Measurements from ENCODE around the gene ANGPTL2.
A peak's percentile ranks its signal among the peaks of the same experiment; 100 is the strongest.

Gene ANGPTL2

DNA sequence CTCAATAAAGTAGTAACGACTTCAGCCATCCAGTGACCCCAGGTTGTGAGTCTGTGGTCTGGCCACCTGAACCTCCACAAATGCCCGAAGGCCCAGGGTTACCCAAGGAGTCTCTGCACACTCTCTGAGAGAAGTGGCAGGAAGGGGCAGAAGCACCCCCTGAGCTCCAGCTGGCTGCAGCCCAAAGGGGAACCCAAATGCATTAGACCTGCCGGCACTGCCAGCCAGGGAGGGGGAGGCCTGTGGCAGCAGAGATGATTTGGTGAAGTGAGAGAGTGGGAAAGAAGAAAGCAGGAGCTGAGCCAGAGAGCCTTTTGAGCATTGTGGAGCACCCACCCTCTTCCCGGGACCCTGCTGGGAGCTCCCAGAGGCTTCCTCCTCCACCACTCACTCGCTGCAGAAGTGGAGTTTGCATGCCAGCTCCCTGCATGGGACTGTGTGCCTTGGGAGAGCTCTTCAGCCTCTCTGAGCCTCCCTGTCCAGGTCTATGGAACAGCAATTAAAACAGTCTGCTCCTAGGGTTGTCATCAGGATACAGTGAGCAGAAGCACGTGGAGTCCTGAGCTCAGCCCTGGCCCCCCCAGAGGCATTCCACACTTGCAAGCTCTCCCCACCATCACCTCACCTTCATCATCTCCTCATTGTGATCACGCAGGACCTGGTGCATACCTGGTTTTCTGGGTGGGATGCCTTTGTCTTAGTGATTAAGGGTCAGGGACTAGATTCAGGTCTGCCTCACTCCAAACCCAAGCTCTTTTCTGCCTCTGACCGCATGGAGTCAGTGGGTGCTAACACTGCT lies 13.8 kb upstream of the ANGPTL2 start:
- no peak for DNase-seq

DNA sequence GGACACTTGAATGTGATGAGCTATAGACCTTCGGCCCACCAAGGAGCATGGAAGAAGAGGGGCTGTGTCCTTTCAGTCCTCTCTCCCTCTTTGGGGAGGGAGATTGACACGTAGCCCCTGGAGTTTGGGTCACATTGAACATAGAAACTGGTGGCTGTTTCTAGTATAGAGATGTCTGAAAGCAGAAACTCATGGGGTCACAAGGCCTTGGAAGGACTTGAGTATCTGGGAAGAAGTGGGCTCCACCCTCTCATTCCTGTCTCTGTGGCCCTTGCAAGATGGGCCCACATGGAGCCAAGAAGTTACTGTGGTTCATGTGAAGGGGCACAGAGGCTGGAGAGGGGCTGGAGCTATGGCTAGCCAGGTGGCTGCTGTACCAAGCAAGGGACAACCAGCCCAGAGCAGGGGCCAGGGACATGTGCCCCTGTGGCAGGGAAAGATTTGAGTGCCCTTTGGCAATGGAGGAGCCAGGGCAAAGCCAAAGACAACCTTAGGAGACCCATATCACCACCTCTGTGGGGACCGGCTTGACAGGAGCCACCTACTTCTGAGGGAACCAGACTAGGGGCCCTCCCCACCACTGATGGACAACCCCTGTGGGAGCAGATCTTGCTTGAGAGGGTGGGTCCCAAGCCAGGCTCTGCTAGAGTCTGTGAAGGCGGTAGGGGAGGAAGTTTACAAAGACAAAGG lies 12.8 kb upstream of the ANGPTL2 start:
- no peak for DNase-seq

DNA sequence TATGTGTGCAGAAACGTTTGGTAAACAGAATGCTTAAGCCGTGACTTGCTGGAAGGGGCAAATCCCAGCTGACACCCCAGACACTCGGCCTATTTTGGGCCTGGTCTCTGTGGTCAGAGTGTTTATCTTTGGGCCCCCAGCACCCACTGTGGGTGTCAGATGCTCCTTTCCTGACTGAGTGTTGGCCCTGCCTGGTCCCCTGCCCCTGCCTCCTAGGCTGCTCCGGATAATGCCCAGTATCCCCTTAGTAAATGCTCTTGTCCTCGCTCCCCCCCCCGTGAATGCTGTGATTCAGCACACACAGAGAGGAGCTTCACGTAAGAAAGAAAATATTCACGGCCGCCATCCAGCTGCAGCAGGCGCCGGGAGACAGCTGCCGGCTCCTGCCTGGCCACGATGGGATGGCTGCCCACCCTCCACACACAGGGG lies 11.3 kb upstream of the ANGPTL2 start:
- no peak for DNase-seq

DNA sequence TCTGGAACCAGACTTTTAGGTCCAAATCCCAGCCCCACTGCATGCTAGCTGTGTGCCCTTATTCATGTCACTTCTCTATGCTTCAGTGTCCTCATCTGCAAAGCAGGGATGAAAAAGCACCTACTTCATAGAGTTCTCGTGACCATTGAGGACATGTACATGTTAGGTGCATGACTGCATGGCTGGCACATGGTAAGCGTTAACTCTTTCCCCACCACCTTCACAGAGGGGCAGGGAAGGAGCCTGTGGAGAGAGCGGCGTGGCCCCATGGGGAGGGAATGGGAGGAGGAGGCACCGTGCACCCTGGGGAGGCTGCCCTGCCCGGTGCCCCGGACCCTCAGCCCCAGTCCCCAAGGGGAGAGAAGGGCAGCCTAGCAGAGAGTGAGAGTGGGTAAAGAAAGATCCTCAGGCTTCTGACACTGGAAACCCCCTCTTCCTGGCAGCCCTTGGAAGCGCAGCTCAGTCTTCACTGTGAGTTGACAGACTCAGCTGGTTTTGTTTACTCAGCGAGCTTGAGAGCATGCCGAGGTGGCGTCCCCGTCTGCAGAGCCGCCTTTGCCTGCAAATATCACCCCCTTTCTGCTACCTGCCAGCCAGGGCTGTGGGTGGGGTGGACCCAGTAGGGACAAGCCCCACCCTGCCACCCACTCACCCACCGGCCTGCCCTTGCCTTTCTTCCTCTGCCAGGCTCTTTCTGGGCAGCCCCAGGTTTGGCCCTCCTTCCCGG lies 10.6 kb upstream of the ANGPTL2 start:
- DNase-seq: no peak

DNA sequence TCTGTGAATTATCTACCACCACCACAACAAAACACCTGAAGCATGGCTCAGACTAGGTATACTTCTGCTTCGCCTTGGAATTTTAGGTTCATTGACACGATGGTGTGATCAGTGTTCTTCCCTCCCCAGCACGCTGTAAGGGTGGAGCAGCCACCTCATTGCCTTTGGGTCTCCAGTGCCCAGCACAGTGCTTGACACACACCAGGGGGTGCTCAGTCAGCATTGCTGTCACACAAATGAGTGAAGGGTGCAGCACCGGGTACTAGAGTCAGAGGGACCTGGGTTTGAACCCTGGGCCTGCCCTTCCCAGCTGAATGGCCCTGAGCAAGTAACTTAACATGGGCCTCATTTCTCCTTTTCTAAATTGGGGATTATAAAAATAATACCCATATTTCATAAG lies 9.9 kb upstream of the ANGPTL2 start:
- no peak for DNase-seq

DNA sequence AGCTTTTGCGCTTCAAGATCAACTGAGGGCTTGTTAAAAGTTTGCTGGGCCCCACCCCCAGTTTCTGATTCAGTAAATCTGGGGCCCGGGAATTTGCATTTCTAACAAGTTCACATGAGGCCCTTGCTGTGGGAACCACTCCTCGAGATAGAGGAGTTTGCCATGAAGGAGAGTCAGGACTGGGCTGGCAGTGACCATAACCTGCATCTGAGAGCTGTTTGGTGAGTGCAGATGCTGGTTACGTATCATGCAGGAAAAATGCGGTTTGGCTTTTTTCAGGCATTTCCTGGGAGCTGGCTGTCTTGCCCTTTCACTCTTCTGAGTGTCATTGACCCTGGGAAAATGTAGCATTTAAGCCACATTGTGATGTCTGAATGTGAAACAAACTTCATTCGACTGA lies 9.4 kb upstream of the ANGPTL2 start:
- no peak for DNase-seq

DNA sequence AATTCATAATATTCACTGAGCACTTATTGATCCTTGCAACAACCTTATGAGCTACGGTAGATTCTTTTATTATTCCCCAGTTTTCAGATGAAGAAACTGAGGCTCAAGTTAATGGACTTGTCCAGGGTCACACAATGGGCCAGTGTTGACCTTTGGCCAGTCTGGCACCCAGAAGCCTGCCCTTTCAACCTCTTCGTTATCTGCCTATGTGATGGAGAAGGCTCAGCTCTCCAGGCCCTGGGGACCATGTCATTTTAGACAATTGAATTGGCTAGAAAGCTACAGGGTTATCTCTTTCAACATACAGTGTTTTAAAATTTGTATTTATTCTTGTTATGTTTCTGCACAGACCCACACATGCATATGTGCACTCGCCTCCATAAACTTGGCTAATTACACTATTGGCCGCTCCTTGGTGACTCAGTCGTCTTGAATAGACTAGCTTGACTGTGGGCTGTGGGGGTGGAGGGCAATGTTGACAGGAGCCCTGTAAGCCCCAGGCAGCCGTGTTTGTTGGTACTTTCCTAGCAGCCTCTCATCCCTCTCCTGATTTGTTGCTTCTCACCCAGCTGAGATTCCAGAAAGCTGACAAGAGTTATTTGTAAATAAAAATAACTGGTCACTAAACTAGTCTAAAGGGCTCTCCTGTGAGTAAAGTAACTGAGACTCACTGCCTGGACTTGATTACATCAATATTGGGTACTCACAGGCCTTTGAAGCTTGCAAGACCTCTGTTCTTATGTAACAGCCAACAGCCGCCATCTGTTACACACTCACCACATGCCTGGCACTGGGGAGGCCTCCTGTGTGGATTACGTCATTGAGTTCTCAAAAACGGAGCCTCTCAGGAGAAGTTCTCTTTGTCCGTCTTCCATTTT lies 8.5 kb upstream of the ANGPTL2 start:
- DNase-seq: peak; percentile 15

DNA sequence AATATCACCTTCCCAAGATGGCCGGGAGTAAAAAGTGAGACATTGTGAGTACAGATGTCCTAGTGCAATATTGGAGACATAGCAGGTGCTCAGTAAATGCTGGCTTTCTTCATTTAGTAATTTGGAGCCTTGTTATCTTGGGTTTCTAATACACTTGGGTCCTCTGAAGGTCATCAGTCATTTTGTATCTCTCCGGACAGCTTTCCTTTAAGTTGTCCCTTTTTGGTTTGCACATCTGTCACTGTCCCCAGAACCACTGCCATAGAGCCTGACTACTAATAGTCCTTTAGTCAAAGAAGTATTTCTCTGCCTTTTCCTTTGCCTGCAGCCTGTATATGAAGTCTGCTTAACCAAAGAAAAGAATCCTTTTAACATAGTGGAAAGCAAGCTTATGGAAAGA lies 7.8 kb upstream of the ANGPTL2 start:
- no peak for DNase-seq

DNA sequence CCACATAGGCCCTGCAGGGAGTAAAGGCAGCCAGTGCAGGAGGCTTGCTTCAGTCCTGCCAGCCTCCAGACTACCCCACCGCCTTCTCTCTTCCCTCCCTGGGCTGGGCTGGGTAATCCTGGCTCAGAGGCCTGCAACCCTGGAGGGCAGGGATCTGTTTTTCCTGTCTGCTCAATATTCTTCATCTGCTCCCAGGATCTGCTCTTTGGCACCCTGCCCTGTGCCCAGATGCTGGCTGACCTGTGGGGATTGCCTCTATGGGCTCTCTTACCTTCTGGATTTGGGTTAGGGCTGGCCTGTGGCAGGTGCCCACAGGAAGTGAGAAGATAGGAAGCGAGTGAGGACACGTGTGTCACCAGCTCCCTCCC lies 7.3 kb upstream of the ANGPTL2 start:
- no peak for DNase-seq

DNA sequence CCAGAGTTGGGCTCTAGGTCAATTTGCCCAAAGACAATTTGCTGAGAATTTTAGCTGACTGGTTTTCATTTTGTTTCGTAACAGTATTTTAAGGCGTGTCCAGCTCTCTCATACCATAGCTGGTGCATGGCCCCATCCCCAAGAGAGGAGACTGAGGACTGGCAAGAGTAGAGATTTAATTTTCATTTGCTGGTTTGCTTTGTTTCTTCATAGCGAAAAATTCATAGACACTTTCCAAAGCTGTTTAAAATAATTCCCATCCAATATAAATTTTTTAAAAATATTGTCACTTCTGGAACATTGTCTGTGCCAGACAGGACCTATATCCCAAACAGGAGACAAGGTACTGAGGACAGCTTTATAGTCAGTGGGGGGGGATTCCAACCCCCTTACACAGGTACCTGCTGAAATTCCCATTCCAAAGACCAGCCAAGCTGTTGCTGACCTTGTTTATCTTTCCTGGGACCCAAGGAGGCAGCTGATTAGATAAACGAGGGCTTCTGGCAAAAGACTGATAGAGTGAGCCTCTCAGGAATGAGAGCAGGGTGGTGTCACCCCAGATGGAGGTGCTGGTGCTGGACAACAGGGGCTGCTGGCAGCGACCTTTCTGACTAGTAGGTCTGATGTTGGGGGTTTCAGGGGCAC lies 6.8 kb upstream of the ANGPTL2 start:
- DNase-seq: no peak

DNA sequence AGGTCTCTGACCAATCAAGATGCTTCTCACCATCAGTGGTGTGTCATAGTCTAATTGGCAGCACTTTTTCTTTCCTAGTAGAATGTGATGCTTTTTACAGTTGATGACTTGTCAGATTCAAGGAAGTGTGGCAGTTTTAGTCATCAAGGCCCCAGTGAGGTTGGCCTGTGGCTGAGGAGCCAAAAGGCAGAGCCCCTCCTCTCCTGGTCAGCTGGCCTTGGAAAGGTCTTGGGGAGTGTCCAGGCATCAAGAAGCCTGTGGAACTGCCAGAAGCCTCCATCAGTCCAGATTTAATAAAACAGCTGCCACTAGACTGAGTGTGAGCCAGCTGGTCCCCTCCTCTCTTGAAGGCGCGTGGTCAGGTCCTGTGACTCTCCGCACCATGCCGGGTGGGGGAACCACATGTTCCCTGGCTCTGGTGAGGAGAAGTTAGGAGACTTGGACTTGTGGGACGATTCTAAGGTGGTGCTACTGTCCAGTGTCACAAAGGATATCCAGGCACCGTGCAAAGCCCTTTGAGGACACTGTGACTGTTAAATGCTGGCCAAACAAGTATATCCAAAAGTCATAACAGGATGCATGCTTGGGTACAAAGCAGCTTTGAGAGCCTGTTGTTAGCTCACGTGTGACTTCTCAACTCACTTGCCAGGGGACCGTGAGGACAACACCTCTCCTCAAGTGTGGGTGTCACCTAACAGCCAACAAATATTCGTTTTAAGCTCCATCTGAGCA lies 6.1 kb upstream of the ANGPTL2 start:
- DNase-seq: no peak

DNA sequence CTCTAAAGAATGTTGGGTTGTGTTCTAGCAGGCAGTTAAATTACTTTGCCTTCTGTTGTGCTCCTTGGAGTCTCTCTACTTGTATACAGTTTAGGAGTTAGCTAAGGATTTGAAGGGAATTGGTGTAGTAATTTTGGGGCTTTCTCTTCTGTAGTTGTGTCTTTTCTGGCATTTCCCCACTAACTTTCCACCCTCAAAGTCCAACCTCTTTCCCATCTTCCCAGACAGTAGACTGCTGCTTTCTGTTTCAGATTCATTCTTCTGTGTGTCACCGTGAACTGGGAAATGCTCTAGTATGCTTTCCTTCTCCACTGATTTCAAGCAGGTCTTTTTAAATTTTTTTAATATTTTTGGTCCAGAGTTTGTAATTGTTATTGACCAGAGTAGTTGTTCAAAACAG lies 4.5 kb upstream of the ANGPTL2 start:
- DNase-seq: no peak

DNA sequence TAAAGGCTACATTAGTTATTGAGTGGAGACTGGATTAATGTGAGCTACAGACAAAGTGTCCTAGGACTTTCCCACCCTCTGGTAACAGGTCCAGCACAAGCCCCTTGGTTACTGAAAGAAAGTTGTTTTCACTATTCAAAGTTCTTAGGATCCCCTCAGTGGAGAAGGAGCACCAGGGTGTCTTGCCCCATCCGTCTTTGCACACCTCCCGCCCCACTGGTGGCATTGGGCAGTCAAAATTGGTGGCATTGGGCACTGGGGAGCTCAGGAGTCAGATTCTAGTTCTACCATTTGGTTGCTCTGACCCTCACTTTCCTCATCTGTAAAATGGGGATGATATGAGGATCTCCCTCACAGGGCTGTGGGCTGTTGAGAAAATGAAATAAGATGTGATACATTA lies 2.4 kb upstream of the ANGPTL2 start:
- no peak for DNase-seq

DNA sequence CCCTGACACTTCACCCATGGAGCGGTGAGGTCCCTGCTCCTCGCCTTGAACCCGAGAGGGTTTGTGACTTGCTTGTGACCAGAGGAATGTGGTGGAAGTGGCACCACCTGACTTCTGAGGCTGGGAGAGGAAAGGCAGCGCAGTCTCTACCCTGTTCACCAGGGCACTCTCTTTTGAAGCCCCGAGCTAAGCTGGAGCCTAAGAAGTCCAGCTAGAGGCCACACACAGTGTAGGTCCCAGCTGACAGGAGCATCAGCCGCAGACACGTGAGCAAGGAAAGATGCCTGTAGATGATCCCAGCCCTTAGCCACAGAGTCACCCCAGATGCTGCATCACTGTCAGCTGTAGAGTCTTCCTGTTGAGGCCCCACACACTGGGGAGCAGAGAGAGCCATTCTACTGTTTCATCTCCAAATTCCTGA lies 1.7 kb upstream of the ANGPTL2 start:
- DNase-seq: no peak

DNA sequence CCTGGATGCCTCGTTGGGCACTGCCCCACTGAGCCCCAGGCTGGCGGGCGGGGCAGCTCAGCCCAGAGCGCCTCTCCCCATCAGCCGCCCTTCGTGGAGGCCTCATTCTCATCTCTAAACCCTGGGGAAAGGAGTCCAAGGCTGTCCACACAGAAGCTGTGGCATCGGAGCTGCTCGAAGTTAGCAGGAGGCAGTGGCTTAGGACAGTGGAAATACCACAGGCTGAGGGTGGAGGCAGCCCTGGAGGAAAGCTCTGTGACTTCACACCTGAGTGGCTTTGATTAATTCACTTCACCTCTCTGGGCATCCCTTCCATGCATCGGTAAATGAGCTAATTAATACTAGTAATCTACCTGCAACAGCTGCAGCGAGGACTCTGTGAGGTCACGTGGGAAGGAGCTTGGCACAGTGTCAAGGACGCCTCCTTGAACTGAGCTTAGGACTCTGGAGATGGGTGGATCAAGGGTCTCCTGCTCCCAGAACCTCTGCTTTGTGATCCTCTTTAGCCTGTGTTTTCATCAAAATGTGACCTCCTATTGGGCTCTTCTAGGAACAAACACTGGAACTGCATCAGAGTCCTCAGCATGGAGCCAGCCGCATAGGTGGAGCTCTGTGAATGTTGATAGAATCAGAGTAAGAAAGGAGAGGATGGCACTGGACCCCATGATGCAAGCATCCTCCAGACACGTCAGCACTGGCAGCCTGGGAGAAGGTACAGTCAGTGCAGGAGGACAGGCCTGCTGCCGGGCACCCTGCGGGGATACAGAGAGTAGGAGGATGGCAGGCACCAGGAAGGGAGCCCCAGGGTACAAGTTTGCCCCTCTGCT lies 842 bp upstream of the ANGPTL2 start:
- no peak for DNase-seq

DNA sequence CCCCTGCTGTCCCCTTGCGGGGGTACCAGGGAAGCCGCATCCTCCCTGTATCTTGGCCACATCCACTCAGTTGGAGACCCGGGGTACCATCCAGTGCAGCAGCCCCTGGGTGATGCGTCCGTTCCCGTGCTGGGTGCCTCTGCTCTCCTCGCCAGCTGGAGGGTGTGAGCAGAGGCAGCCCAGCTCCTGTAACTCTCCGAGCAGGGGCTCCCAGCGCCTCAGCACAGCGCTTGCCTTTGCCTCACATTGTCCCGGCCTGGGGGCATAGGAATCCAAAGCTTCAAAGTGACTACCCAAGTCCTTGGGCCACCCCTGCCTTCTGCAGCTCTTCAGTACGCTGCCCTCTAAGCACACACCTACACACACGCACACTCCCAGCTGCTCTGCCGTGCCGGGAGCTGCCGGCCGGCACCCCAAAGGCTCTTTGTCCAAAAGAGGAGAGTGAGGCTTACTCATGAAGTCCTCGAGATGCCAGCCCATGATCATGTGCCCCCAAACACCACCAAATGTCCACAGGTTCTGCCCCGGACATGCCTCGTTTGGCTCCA lies 733 bp downstream of the ANGPTL2 start:
- no peak for DNase-seq

DNA sequence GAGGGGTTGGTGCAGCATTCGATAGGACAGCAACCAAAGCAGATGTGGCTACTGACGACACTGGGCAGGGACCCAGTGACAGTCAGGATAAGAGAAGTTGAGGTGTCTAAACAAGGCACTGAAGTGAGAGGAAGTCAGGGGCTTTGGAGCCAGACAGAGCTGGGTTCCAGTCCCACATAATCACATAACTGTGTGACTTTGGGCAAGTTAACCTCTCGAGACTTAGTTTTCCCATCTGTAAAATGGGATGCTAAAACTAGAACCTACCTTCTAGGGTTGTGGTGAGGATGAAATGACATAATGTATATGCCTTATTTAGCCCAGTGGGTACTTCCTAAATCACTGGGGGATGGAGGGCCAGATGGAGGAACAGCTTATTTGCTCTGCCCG lies 3.1 kb downstream of the ANGPTL2 start:
- no peak for DNase-seq

DNA sequence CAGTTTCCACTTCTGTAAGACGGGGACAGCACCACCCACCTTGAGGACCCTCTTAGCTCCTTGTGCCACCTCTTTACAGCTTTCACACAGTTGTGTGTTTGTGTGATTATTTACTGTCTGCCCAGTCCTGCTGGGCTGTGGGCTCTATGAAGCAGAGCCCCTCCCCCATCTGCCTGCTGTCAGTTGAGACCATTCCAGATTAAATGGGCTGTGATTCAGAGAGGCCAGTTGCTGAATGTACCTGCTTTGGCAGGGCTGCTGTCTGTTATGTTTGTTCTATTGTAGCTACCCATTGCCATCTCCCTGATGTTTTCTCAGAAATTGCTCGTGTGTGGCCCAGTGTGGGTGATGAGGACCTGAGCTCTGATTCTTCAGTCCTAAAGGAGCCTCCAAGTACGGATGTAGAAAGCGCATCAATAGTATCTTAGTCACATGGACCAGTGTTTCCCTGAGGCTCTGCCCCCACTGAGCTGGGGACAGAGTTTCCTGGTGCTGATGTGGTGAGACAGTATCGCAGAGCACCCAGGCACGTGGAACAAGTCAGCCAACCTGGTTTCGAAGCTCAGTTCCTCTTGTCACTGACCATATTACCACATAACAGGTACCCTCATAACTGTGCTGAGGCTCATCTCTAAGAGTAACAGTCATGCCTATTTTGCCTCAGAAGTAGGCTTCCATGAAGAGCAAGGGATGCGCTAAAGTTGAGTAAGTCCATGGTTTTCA lies 3.7 kb downstream of the ANGPTL2 start:
- DNase-seq: no peak

DNA sequence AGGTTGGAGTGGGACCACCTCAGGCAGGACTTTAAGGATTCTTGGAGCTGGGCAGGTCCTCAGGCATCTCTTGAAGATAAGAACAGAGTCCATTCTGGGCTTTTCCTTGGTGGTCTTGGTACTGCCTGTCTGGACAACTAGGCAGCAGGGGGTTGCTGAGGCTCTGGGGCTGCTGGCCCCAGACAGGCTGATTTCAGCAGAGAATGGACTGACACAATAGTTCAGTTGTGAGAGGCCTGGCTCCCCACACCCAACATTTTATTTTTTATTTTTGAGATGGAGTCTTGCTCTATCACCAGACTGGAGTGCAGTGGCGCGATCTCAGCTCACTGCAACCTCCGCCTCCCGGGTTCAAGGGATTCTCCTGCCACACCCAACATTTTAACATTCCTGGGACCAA lies 4.6 kb downstream of the ANGPTL2 start:
- DNase-seq: no peak

DNA sequence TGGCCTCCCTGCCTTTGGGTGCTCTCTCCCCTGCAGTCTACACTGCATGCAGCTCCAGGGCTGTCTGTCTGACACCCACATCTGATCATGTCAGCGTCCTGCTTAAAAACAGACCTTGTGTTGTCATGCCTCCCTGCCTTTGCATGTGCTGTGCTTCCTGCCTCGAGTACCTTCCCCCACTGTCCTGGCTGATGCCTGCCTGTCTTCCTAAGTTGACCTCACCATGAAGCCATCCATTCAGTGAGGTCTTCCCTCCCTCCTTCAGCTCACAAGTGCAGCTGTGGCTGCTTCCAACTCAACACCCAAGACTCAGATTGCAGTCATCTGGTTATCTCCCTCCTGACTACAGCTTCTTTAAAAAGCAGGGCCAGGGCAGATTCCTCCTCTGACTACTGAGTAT lies 5.5 kb downstream of the ANGPTL2 start:
- DNase-seq: no peak

All from hematopoietic multipotent progenitor cell treated with erythropoietin and hydrocortisone succinate and interleukin-3 and kit ligand, for 8 days (in vitro differentiated cells).